ENCODE measurements around the gene RPLP2. TPM values are rescaled to one million over a fixed set of nuclear protein-coding genes. Genes with fewer than 3 reads are reported as not detected.

The RPLP2 gene
- total RNA-seq, 3 donors from 2014 or later = 583 to 1,665 (median 1,093) TPM

DNA sequence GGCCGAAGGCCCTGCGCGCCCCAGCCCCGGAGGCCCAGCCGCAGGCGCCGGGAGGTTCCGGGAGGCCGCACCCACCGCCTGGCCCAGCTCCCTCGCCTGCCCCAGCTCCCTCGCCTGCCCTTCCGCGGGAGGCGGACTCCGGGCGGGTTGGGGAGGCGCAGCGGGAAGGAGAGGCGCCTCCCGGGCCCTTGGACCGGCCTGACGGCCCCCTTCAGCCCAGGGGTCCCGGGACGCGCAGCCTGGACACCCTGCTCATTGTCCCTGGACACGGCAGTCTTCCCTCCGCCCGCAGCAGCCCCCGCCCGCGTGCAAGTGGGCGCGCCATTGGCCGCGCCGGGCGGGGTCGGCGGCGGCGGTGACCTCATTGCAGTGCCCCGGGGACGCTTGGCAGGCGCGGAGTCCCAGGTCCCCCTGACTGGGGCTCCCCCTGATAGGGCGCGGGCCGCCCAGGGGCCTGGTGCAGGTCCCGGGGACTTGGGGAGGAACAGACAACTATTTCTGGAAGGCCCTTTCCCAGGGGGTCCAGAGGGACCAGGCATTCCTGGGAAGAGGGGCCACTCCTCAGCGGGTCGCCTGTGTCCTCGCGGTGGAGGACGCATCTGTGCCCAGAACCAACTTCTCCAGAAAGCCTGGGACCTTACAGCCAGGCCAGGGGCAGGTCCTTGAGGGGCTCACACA is 23.5 kb downstream of the RPLP2 start:
- Histone ChIP-seq H3K4me3 (peak overlapping the region; percentile 71 to 79 (median 76)), H3K9me3 (no peaks in the 10 kb centered on the region), H3K27me3 (no peaks in the 10 kb centered on the region), H3K4me1 (peaks cover 27 to 37% of the 10 kb centered on the region in 2 donors), H3K36me3 (no peaks in the 10 kb centered on the region), H3K27ac (peak overlapping the region; percentile 84 to 93)
- TF ChIP-seq, protein P1, sequence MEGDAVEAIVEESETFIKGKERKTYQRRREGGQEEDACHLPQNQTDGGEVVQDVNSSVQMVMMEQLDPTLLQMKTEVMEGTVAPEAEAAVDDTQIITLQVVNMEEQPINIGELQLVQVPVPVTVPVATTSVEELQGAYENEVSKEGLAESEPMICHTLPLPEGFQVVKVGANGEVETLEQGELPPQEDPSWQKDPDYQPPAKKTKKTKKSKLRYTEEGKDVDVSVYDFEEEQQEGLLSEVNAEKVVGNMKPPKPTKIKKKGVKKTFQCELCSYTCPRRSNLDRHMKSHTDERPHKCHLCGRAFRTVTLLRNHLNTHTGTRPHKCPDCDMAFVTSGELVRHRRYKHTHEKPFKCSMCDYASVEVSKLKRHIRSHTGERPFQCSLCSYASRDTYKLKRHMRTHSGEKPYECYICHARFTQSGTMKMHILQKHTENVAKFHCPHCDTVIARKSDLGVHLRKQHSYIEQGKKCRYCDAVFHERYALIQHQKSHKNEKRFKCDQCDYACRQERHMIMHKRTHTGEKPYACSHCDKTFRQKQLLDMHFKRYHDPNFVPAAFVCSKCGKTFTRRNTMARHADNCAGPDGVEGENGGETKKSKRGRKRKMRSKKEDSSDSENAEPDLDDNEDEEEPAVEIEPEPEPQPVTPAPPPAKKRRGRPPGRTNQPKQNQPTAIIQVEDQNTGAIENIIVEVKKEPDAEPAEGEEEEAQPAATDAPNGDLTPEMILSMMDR (IDR thresholded peaks at IDR 0.05) = no peak
- TF ChIP-seq POLR2A (IDR thresholded peaks at IDR 0.05) = no peak
- peak; percentile 19 to 40 (median 27) for TF ChIP-seq POLR2AphosphoS5 (IDR thresholded peaks at IDR 0.05)
- intact Hi-C loops (cut with DNase I; ENCODE audit: low total_unique reads) = no loop called here
- DNase-seq (ENCODE audit: low spot score in 2 of 2) = no peak

- H3K9me3 ChIP-seq = no peaks in the 10 kb centered on the region
- H3K4me1 ChIP-seq = peaks cover 21 to 30% of the 10 kb centered on the region in 2 donors
- H3K27me3 ChIP-seq = no peaks in the 10 kb centered on the region
- no peaks in the 10 kb centered on the region for H3K36me3 ChIP-seq
- TF ChIP-seq, protein P1 (IDR thresholded peaks at IDR 0.05) = no peak
- no peak for TF ChIP-seq POLR2A (IDR thresholded peaks at IDR 0.05)
- peak in 1 of 3 donors; percentile 45 for TF ChIP-seq POLR2AphosphoS5 (IDR thresholded peaks at IDR 0.05)
- peak overlapping the region; percentile 84 to 93 for H3K27ac ChIP-seq
- DNase-seq (ENCODE audit: low spot score in 2 of 2) = no peak
- intact Hi-C loops (cut with DNase I; ENCODE audit: low total_unique reads) = no loop called here
- peak overlapping the region; percentile 71 to 79 (median 76) for H3K4me3 ChIP-seq
Observed at GRCh38 chr11:833849-834311, 24.1 kb downstream of the RPLP2 start.

DNA sequence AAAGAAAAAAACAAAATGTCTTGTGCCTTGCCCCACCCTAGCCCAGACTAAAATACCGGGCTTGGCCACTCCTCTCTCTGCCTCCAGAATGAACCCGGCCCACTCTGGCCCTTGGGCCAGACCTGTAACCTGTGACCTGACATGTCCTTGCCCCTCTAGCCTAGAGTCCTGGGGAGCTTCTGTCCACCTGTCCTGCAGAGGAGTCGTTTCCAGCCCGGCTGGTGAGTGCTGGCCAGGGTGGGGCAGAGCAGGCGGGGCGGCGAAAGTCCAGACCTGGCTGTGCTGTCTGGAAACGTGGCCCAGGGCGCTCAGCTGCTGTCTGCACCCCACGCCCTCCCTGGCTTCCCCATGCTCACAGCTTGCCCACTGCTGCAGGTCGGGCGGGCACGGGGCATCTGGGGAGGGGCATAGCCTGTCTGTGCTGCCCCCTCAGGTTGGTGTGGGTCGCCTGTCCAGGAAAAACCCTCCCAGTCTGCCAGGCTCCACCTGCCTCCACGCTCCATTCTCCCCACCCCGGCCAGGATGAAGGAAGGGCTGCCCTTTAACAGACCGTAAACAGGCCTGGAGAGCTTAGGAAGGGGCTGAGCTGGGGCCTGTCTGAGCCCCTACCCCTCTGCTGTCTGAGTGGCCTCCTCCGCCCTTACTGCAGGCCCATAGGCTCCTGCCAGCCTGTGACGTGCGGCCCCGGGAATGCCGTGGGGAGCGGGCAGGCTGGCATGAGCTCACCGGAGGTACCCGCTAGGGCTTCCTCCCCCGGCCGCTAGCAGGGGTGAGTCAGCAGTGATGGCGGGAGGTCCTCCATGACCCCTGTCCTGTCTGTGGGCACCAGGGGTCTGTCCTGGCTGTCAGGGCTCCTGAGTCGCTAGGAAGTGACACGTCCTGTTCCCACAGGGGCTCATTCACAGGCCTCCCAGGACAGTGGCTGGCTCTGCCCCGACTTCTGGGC is 24.9 kb downstream of the RPLP2 start:
- Histone ChIP-seq H3K27me3 (no peaks in the 10 kb centered on the region), H3K9me3 (no peaks in the 10 kb centered on the region), H3K4me1 (peaks cover 18 to 24% of the 10 kb centered on the region in 2 donors), H3K4me3 (peak overlapping the region; percentile 71 to 79 (median 76)), H3K36me3 (no peaks in the 10 kb centered on the region), H3K27ac (peak overlapping the region; percentile 84 to 93)
- intact Hi-C loops (cut with DNase I; ENCODE audit: low total_unique reads) = no loop called here
- peak; percentile 44 to 65 (median 53) for TF ChIP-seq POLR2AphosphoS5 (IDR thresholded peaks at IDR 0.05)
- no peak for TF ChIP-seq POLR2A (IDR thresholded peaks at IDR 0.05)
- TF ChIP-seq, protein P1 (IDR thresholded peaks at IDR 0.05) = peak in 1 of 3 donors; percentile 21
- peak; percentile 88 to 92 for DNase-seq (ENCODE audit: low spot score in 2 of 2)

DNA sequence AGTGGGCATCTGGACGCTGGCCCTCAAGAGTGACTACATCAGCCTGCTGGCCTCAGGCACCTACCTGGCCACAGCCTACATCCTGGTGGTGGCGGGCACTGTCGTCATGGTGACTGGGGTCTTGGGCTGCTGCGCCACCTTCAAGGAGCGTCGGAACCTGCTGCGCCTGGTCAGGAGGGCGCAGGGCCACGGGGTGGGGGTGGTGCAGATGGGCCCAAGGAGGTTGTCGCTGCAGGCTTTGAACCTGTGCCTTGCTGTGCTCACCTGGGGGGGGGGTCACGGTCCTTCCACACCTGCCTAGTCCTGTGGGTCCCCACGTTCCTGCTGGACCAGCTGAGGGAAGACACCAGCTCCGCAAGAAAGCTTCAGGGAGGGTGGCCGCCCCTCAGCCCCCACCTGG is 26.5 kb downstream of the RPLP2 start:
- no peak for TF ChIP-seq POLR2AphosphoS5 (IDR thresholded peaks at IDR 0.05)
- TF ChIP-seq, protein P1 (IDR thresholded peaks at IDR 0.05) = no peak
- TF ChIP-seq POLR2A (IDR thresholded peaks at IDR 0.05) = no peak
- Histone ChIP-seq H3K27me3 (no peaks in the 10 kb centered on the region), H3K9me3 (no peaks in the 10 kb centered on the region), H3K4me3 (no peak overlapping the region), H3K27ac (peak overlapping the region; percentile 73 to 93), H3K4me1 (peaks cover 14 to 23% of the 10 kb centered on the region in 2 donors), H3K36me3 (no peaks in the 10 kb centered on the region)
- intact Hi-C loops (cut with DNase I; ENCODE audit: low total_unique reads) = no loop called here
- no peak for DNase-seq (ENCODE audit: low spot score in 2 of 2)
